Liver (tissue), 9 donors: ENCODE results near the gene KLHDC7B. TPM values are rescaled to one million over a fixed set of nuclear protein-coding genes. Genes with fewer than 3 reads are reported as not detected.

Experiments used
- DNase-seq: peaks from one replicate; pipeline ENCODE4 v3.0.0-alpha.2; 2017; ENCODE audit warnings: low spot score
- H3K27ac ChIP-seq, 2 donors: one replicate each; pipeline ENCODE4 v1.7.0; 2013; ENCODE audit warnings: inconsistent platforms in 2 of 2, low read length in 2 of 2, control low read depth in 1 of 2, low read depth in 1 of 2, mild to moderate bottlenecking in 1 of 2
- H3K27me3 ChIP-seq, 4 donors: one replicate each; pipeline versions ENCODE4 v1.6.1 to v1.7.0; 2013; ENCODE audit warnings: low read length in 3 of 4, inconsistent platforms in 1 of 4, mild to moderate bottlenecking in 1 of 4, moderate library complexity in 1 of 4; ENCODE audit not compliant: control insufficient read depth in 4 of 4, insufficient read depth in 4 of 4
- H3K36me3 ChIP-seq, 4 donors: one replicate each; pipeline versions ENCODE4 v1.6.1 to v1.7.0; 2013; ENCODE audit warnings: low read length in 3 of 4, mild to moderate bottlenecking in 3 of 4, low read depth in 1 of 4, moderate library complexity in 1 of 4; ENCODE audit not compliant: control insufficient read depth in 4 of 4, insufficient read depth in 3 of 4
- H3K4me1 ChIP-seq, 4 donors: one replicate each; pipeline versions ENCODE4 v1.6.1 to v1.7.0; 2013; ENCODE audit warnings: low read length in 3 of 4, mild to moderate bottlenecking in 3 of 4, moderate library complexity in 1 of 4; ENCODE audit not compliant: control insufficient read depth in 4 of 4, insufficient read depth in 4 of 4
- H3K4me3 ChIP-seq, 3 donors: one replicate each; pipeline versions ENCODE4 v1.6.1 to v1.7.0; 2013; ENCODE audit warnings: low read length in 3 of 3, control low read depth in 1 of 3, low read depth in 1 of 3, mild to moderate bottlenecking in 1 of 3
- H3K9ac ChIP-seq, 2 donors: one replicate each; pipeline ENCODE4 v1.7.0; 2013; ENCODE audit warnings: low read length in 2 of 2, mild to moderate bottlenecking in 2 of 2, moderate library complexity in 2 of 2, control low read depth in 1 of 2, low read depth in 1 of 2
- H3K9me3 ChIP-seq, 4 donors: one replicate each; pipeline versions ENCODE4 v1.6.1 to v1.7.0; 2013; ENCODE audit warnings: low read length in 3 of 4; ENCODE audit not compliant: control insufficient read depth in 4 of 4
- FOXA2 ChIP-seq: IDR thresholded peaks from 2 replicates; pipeline ENCODE4 v1.6.1; 2016; ENCODE audit warnings: antibody characterized with exemption
- GABPA ChIP-seq, 2 donors: IDR thresholded peaks in 1 of 2; conservative IDR thresholded peaks in 1 of 2; 2 replicates each; pipeline ENCODE4 v1.6.1; 2016; ENCODE audit warnings: antibody characterized with exemption in 2 of 2, mild to moderate bottlenecking in 1 of 2, moderate library complexity in 1 of 2
- HNF4A ChIP-seq, 2 donors: conservative IDR thresholded peaks; 2 replicates each; pipeline ENCODE4 v1.6.1; 2016; ENCODE audit warnings: antibody characterized with exemption in 2 of 2, mild to moderate bottlenecking in 2 of 2
- HNF4G ChIP-seq: IDR thresholded peaks from 2 replicates; pipeline ENCODE4 v1.6.1; 2016; ENCODE audit warnings: antibody characterized with exemption
- JUND ChIP-seq, 2 donors: IDR thresholded peaks; 2 replicates each; pipeline ENCODE4 v1.6.1; 2016; ENCODE audit warnings: antibody characterized with exemption in 2 of 2
- NR2F2 ChIP-seq: IDR thresholded peaks from 2 replicates; pipeline ENCODE4 v1.6.1; 2016; ENCODE audit warnings: antibody characterized with exemption
- RXRA ChIP-seq, 2 donors: IDR thresholded peaks; 2 replicates each; pipeline ENCODE4 v1.6.1; 2017 to 2018; ENCODE audit warnings: antibody characterized with exemption in 2 of 2, mild to moderate bottlenecking in 1 of 2
- YY1 ChIP-seq: IDR thresholded peaks from 2 replicates; pipeline ENCODE4 v1.6.1; 2016; ENCODE audit warnings: antibody characterized with exemption, mild to moderate bottlenecking
- WGBS: extraction: QIAGEN DNeasy Blood & Tissue Kit; methylation state at CpG from one replicate; pipeline ENCODE4 v1.1.7; 2013; 5-methylcytosine and 5-hydroxymethylcytosine counted together
- polyA plus RNA-seq, 2 donors: library from polyadenylated mRNA; stranded (reverse) in 1 of 2; unstranded in 1 of 2; fragments of 200-250 nt in 1 of 2; fragments of >200 nt in 1 of 2; fragmentation: Nextera tagmentation in 1 of 2; extraction: Ambion mirVana in 1 of 2; gene quantifications; one replicate each; pipeline versions ENCODE4 v1.2.1 to v1.2.3, GENCODE V29; 2013 to 2015
- total RNA-seq, 2 donors: library from RNA; depleted of rRNA; stranded (reverse); fragments of >200 nt; gene quantifications; one replicate each; pipeline ENCODE4 v1.2.3, GENCODE V29; 2014
- TF ChIP-seq, protein P1 (sequence below): IDR thresholded peaks from 2 replicates; pipeline ENCODE4 v1.6.1; 2016; ENCODE audit warnings: antibody characterized with exemption
- TF ChIP-seq, protein P2 (sequence below): fragments of 150-350 bp; IDR thresholded peaks from 2 replicates; pipeline ENCODE4 v1.5.1; 2017; ENCODE audit warnings: improper control_type of control experiment, low read depth, low read length; ENCODE audit not compliant: missing input control
- TF ChIP-seq, protein P3 (sequence below): IDR thresholded peaks from 2 replicates; pipeline ENCODE4 v1.6.1; 2016; ENCODE audit warnings: antibody characterized with exemption
- TF ChIP-seq, protein P4 (sequence below): IDR thresholded peaks from 2 replicates; pipeline ENCODE4 v1.6.1; 2016; ENCODE audit warnings: antibody characterized with exemption
- donor health status: healthy.
- donor health status: healthy.
- donor health status: healthy.
- donor health status: healthy.
- donor health status: healthy.

KLHDC7B gene
- total and polyA plus RNA-seq, 4 donors: 0.08 to 0.16 (median 0.08) TPM; not detected in 1

GRCh38 chr22:50544078-50544745 is 1.5 kb upstream of the KLHDC7B start (continued):
- TF ChIP-seq RXRA (IDR thresholded peaks at IDR 0.05): peak in 1 of 2 donors; percentile 19

DNA sequence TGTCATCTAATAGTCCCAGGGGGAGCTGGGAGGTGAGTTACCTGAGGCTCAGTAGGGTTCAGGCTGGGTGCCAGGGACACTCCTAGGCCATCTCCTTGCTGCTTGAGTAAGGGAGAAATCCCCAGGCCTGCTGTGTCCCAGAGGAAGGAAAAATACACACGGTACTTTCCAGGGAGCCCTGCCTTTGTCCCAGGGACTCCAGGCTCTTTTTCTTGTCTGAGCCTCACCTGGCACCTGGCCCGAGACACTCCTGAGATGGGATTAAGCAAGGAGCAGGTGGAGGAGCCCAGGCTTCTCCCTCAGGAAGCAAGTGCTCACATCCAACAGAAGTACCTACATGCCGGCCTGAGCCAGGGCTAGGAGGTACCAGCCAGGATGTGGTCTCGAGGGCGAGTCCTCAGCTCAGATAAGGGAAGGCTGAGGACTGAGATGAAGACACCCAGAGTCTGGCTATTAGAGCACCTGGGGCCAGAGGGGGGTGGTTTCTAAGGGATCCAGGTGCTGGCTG is 899 bp upstream of the KLHDC7B start:
- Histone ChIP-seq H3K9me3 (no peaks in the 10 kb centered on the region), H3K4me3 (no peak overlapping the region), H3K36me3 (no peaks in the 10 kb centered on the region), H3K9ac (no peak overlapping the region), H3K4me1 (peaks cover 0 to 17% (median 9%) of the 10 kb centered on the region in 4 donors), H3K27ac (peak overlapping the region; percentile 65 to 71), H3K27me3 (no peaks in the 10 kb centered on the region)
- TF ChIP-seq RXRA (IDR thresholded peaks at IDR 0.05) (no peak), GABPA (IDR thresholded peaks at IDR 0.05 in 1 of 2, conservative IDR thresholded peaks at IDR 0.05 in 1 of 2) (no peak), HNF4A (conservative IDR thresholded peaks at IDR 0.05) (no peak), FOXA2 (no peak), NR2F2 (no peak), HNF4G (no peak), YY1 (no peak), JUND (IDR thresholded peaks at IDR 0.05) (no peak)
- TF ChIP-seq, protein P1, sequence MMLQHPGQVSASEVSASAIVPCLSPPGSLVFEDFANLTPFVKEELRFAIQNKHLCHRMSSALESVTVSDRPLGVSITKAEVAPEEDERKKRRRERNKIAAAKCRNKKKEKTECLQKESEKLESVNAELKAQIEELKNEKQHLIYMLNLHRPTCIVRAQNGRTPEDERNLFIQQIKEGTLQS: no peak
- TF ChIP-seq, protein P2, sequence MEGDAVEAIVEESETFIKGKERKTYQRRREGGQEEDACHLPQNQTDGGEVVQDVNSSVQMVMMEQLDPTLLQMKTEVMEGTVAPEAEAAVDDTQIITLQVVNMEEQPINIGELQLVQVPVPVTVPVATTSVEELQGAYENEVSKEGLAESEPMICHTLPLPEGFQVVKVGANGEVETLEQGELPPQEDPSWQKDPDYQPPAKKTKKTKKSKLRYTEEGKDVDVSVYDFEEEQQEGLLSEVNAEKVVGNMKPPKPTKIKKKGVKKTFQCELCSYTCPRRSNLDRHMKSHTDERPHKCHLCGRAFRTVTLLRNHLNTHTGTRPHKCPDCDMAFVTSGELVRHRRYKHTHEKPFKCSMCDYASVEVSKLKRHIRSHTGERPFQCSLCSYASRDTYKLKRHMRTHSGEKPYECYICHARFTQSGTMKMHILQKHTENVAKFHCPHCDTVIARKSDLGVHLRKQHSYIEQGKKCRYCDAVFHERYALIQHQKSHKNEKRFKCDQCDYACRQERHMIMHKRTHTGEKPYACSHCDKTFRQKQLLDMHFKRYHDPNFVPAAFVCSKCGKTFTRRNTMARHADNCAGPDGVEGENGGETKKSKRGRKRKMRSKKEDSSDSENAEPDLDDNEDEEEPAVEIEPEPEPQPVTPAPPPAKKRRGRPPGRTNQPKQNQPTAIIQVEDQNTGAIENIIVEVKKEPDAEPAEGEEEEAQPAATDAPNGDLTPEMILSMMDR: no peak
- TF ChIP-seq, protein P3, sequence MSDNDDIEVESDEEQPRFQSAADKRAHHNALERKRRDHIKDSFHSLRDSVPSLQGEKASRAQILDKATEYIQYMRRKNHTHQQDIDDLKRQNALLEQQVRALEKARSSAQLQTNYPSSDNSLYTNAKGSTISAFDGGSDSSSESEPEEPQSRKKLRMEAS: no peak
- 79% methylated on average over 5 of the region's 5 CpGs for WGBS
- no peak for DNase-seq

DNA sequence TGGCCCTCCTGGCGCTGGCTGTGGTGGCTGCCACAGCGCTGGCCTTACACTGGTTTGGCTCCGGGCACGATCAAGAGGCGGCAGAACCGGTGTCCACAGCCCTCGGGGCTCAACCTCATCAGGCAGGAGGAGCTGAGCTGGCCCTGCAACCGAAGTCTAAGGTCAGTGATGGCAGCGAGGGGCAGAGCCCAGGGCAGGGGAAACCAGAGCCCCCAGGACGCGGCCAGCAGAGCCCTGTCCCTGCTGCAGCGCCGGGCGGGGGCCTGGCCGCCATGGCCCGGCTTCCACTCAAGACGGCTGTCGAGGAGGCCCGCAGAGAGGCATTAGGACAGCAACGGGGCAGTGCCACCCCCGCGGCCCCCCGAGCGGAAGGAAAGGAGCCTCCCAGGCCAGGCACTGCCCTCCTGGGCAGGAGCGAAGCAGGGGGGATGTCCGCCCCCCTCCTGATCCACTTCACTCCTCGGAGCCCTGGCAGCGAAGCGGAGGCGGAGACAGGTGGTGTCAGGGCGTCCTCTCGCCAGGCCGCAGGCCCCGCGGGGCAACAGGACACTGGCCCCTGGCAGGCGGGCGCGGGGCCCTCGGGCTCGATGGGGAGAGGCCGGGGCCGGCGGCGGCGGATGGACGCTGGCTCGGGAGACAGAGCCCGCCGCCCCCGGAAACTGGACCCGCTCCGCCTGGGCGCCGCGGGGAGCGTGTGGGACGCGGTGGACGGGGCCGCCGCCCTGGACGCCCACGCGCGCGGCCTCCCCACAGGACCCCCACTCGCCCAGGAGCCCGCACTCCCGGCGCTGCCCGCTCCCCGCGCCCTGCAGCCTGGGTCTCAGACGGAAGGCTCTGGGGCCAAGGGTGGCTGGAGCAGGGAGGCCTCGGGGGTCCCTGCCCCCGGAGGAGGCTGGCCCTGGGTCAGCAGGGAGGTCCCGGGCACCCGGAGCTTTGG is 895 bp downstream of the KLHDC7B start:
- Histone ChIP-seq H3K27ac (no peak overlapping the region), H3K36me3 (no peaks in the 10 kb centered on the region), H3K4me1 (peaks cover 0 to 13% (median 9%) of the 10 kb centered on the region in 4 donors), H3K27me3 (no peaks in the 10 kb centered on the region), H3K9ac (no peak overlapping the region), H3K9me3 (no peaks in the 10 kb centered on the region), H3K4me3 (no peak overlapping the region)
- no peak for DNase-seq
- TF ChIP-seq, protein P4, sequence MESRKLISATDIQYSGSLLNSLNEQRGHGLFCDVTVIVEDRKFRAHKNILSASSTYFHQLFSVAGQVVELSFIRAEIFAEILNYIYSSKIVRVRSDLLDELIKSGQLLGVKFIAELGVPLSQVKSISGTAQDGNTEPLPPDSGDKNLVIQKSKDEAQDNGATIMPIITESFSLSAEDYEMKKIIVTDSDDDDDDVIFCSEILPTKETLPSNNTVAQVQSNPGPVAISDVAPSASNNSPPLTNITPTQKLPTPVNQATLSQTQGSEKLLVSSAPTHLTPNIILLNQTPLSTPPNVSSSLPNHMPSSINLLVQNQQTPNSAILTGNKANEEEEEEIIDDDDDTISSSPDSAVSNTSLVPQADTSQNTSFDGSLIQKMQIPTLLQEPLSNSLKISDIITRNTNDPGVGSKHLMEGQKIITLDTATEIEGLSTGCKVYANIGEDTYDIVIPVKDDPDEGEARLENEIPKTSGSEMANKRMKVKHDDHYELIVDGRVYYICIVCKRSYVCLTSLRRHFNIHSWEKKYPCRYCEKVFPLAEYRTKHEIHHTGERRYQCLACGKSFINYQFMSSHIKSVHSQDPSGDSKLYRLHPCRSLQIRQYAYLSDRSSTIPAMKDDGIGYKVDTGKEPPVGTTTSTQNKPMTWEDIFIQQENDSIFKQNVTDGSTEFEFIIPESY: no peak
- TF ChIP-seq HNF4A (conservative IDR thresholded peaks at IDR 0.05): no peak
- TF ChIP-seq, protein P2: no peak
- WGBS: 74% methylated on average over 78 of the region's 78 CpGs
